Measurements from ENCODE around the gene OXNAD1.

GRCh38 chr3:16277471-16277870 lies 12.5 kb downstream of the OXNAD1 start:
- TF ChIP-seq FOXA3 (CRISPR knock-in tag; IDR thresholded peaks at IDR 0.05) (no peak), SP1 (IDR thresholded peaks at IDR 0.05) (no peak), SP1 (CRISPR knock-in tag; IDR thresholded peaks at IDR 0.05) (no peak), PTBP1 (IDR thresholded peaks at IDR 0.05; ENCODE audit: low read depth, low read length, poor library complexity, severe bottlenecking) (no peak)

Measured in HepG2 (cell line).